HEK293 (cell line): ENCODE data around the gene ABCG1.

Experiments
- CTCF ChIA-PET: fragments of 350-600 bp; formaldehyde crosslinking; extraction: SDS; loops from one replicate; lab custom pipeline; 2021; ENCODE audit warnings: antibody characterized with exemption; lab: Yijun Ruan, JAX
- POLR2A ChIA-PET: fragments of 300-600 bp; formaldehyde crosslinking; extraction: SDS; loops from one replicate; lab custom pipeline; 2020; ENCODE audit warnings: antibody characterized with exemption, inconsistent platforms; lab: Yijun Ruan, JAX
- H3K27ac ChIP-seq: fragments of 200-500 bp; sonication (Bioruptor generic); 2 replicates; pipeline ENCODE4 v1.5.1; 2014; ENCODE audit warnings: low read depth, low read length, control low read depth, inconsistent platforms; ENCODE audit errors: extremely low read depth
- H3K36me3 ChIP-seq, 2 experiments: fragments of 200-500 bp in 1 of 2; sonication (Bioruptor generic) in 1 of 2; 1 replicate in 1 of 2; 2 replicates in 1 of 2; pipeline ENCODE4 v1.5.1; 2014 to 2017; ENCODE audit warnings: inconsistent platforms in 2 of 2, low read length in 2 of 2; ENCODE audit not compliant: control insufficient read depth in 2 of 2, insufficient read depth in 1 of 2
- H3K4me1 ChIP-seq: fragments of 200-500 bp; sonication (Bioruptor generic); 2 replicates; pipeline ENCODE4 v1.5.1; 2014; ENCODE audit warnings: mild to moderate bottlenecking, low read length, inconsistent platforms; ENCODE audit not compliant: control insufficient read depth, insufficient read depth
- H3K4me3 ChIP-seq: 2 replicates; pipeline ENCODE4 v1.5.1; 2011; ENCODE audit warnings: low read depth, mild to moderate bottlenecking, control low read depth, low read length, moderate library complexity
- H3K9me3 ChIP-seq: fragments of 200-500 bp; sonication (Bioruptor generic); 2 replicates; pipeline ENCODE4 v1.5.1; 2014; ENCODE audit warnings: low read depth, low read length, inconsistent platforms; ENCODE audit not compliant: control insufficient read depth, insufficient read depth
- GLIS2 ChIP-seq: fragments of 450-650 bp; formaldehyde crosslinking; IDR thresholded peaks from 2 replicates; pipeline ENCODE4 v1.5.1; 2016; ENCODE audit warnings: missing biosample characterization, missing genetic modification characterization
- INSM2 ChIP-seq: fragments of 450-650 bp; formaldehyde crosslinking; IDR thresholded peaks from 2 replicates; pipeline ENCODE4 v1.5.1; 2016; ENCODE audit warnings: missing biosample characterization, missing genetic modification characterization
- KLF7 ChIP-seq: fragments of 450-650 bp; formaldehyde crosslinking; IDR thresholded peaks from 2 replicates; pipeline ENCODE4 v1.5.1; 2016; ENCODE audit warnings: missing biosample characterization, missing genetic modification characterization, borderline replicate concordance
- PRDM1 ChIP-seq: fragments of 450-650 bp; formaldehyde crosslinking; IDR thresholded peaks from 2 replicates; pipeline ENCODE4; 2016; ENCODE audit warnings: missing biosample characterization, missing genetic modification characterization
- WT1 ChIP-seq: fragments of 450-650 bp; formaldehyde crosslinking; IDR thresholded peaks from 2 replicates; pipeline ENCODE4 v1.5.1; 2016; ENCODE audit warnings: missing biosample characterization, missing genetic modification characterization
- ZBTB48 ChIP-seq: fragments of 450-650 bp; formaldehyde crosslinking; IDR thresholded peaks from 2 replicates; pipeline ENCODE4 v1.5.1; 2016; ENCODE audit warnings: missing biosample characterization, missing genetic modification characterization
- ZBTB8A ChIP-seq: fragments of 450-650 bp; formaldehyde crosslinking; IDR thresholded peaks from 2 replicates; pipeline ENCODE4 v1.5.1; 2016; ENCODE audit warnings: missing biosample characterization, missing genetic modification characterization
- ZNF138 ChIP-seq: fragments of 450-650 bp; formaldehyde crosslinking; IDR thresholded peaks from 2 replicates; pipeline ENCODE4 v1.5.1; 2016; ENCODE audit warnings: missing biosample characterization, missing genetic modification characterization, borderline replicate concordance
- ZNF175 ChIP-seq: fragments of 450-650 bp; formaldehyde crosslinking; IDR thresholded peaks from 2 replicates; pipeline ENCODE4 v1.5.1; 2016; ENCODE audit warnings: missing biosample characterization, missing genetic modification characterization
- ZNF221 ChIP-seq: fragments of 450-650 bp; formaldehyde crosslinking; IDR thresholded peaks from 2 replicates; pipeline ENCODE4 v1.5.1; 2017; ENCODE audit warnings: missing biosample characterization, missing genetic modification characterization, borderline replicate concordance
- ZNF324 ChIP-seq: fragments of 450-650 bp; formaldehyde crosslinking; IDR thresholded peaks from 2 replicates; pipeline ENCODE4 v1.5.1; 2016; ENCODE audit warnings: missing biosample characterization, missing genetic modification characterization
- ZNF335 ChIP-seq: fragments of 450-650 bp; formaldehyde crosslinking; conservative IDR thresholded peaks from 2 replicates; pipeline ENCODE4 v1.5.1; 2016; ENCODE audit warnings: missing biosample characterization, missing genetic modification characterization
- ZNF521 ChIP-seq: fragments of 450-650 bp; formaldehyde crosslinking; IDR thresholded peaks from 2 replicates; pipeline ENCODE4 v1.5.1; 2017; ENCODE audit warnings: missing biosample characterization, mild to moderate bottlenecking, missing genetic modification characterization
- ZNF561 ChIP-seq: fragments of 450-650 bp; IDR thresholded peaks from 2 replicates; pipeline ENCODE4 v1.5.1; 2018; ENCODE audit warnings: missing biosample characterization, missing genetic modification characterization, borderline replicate concordance
- ZNF585B ChIP-seq: fragments of 450-650 bp; formaldehyde crosslinking; IDR thresholded peaks from 2 replicates; pipeline ENCODE4 v1.5.1; 2016; ENCODE audit warnings: missing biosample characterization, missing genetic modification characterization
- ZNF629 ChIP-seq: fragments of 450-650 bp; formaldehyde crosslinking; IDR thresholded peaks from 2 replicates; pipeline ENCODE4 v1.5.1; 2017; ENCODE audit warnings: missing biosample characterization, missing genetic modification characterization
- TF ChIP-seq, protein P1 (sequence below): fragments of 450-650 bp; formaldehyde crosslinking; IDR thresholded peaks from 2 replicates; pipeline ENCODE4 v1.5.1; 2016; ENCODE audit warnings: missing biosample characterization, missing genetic modification characterization
- TF ChIP-seq, protein P2 (sequence below): fragments of 450-650 bp; formaldehyde crosslinking; IDR thresholded peaks from 2 replicates; pipeline ENCODE4 v1.5.1; 2016; ENCODE audit warnings: missing biosample characterization, missing genetic modification characterization
- TF ChIP-seq, protein P3 (sequence below): fragments of 450-650 bp; formaldehyde crosslinking; IDR thresholded peaks from 2 replicates; pipeline ENCODE4 v1.5.1; 2016; ENCODE audit warnings: missing biosample characterization, missing genetic modification characterization
- TF ChIP-seq, protein P4 (sequence below): fragments of 450-650 bp; formaldehyde crosslinking; IDR thresholded peaks from 2 replicates; pipeline ENCODE4 v1.5.1; 2016; ENCODE audit warnings: missing biosample characterization, missing genetic modification characterization
- TF ChIP-seq, protein P5 (sequence below): fragments of 450-650 bp; IDR thresholded peaks from 2 replicates; pipeline ENCODE4 v1.5.1; 2018; ENCODE audit warnings: missing biosample characterization, mild to moderate bottlenecking, missing genetic modification characterization

Gene ABCG1

DNA sequence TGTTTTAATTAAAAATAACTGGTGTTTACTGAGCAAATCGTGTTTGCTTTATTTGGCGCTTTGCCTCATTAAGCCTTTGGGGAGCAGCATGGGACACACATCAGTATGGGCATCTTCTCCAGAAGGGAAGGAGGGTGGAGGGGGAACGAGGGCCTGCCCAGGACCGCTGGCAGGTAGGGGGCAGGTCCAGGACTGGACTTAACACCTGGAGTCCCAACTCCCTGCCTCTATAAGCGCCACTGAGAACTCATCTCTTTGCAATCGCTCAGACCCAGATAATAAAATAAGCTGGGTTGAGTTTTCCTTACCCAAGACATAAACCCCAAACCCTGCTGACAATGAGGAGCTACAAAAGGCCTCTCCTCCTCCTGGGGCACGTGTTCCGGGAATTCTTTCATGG lies 15.1 kb downstream of the ABCG1 start:
- no peak overlapping the region for H3K4me3 ChIP-seq
- peak overlapping the region; percentile 69; the same call in 1 of the 2 replicates for H3K27ac ChIP-seq
- H3K9me3 ChIP-seq: no peaks in the 10 kb centered on the region
- ChIA-PET CTCF (interaction anchor here (0.7 to 2.6 kb wide), 5 partner anchors 9 to 392 kb away, joined by 3 to 15 read pairs (median 3); no protein-coding TSS in a partner anchor), POLR2A (interaction anchor here (1.0 to 2.3 kb wide), 3 partner anchors 12 to 15 kb away, joined by 3 to 8 read pairs (median 3); partner anchors contain the start of gene ABCG1)
- peaks cover 22% of the 10 kb centered on the region for H3K4me1 ChIP-seq
- no peaks in the 10 kb centered on the region for H3K36me3 ChIP-seq
- TF ChIP-seq WT1 (tag by site-specific recombination): 0 out of 2 replicates have a peak, but pooled peaks have one; percentile 4
- no peak for TF ChIP-seq ZNF629 (tag by site-specific recombination)
- TF ChIP-seq, all 188 proteins: peak for 1

DNA sequence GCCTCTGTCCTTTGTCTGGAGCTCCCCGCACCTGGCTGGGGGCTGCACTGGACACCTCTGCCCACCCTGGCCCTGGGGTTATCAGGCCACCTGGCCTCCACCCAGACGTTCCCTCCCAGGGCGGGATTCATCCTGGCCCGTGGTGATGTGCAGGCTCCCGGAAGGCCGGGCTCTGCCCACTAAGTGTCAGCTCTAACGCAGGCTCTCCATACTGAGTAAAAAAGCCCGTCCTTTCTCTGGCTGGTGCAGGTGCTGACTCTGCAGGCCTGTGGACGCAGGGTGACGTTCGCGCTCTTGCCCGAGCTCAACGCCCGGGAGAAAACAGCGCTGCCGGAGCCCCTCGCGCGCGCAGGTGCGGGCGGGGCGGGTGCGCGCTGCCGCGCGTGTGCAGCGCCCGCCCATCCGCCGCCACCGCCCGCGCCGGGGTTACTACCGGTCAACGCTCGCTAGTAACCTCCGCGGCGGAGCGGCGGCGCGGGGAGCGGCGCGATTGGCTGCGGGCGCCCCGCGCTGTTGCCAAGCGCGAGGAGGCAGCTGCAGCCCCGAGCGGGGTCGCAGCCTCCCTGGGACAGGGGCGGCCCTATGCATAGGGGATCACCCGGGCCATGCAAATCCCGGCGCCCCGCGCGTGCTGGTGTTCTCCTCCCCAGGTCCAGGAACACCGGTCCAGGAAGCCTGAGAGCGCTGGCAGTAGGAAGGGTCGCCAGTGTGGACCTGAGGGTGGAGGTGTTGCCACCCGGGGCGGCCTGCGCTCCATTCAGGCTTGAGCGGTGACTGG lies 15.7 kb downstream of the ABCG1 start:
- no peaks in the 10 kb centered on the region for H3K9me3 ChIP-seq
- POLR2A ChIA-PET: interaction anchor here (1.0 to 2.3 kb wide), 3 partner anchors 11 to 15 kb away, joined by 3 to 8 read pairs (median 3); partner anchors contain the start of gene ABCG1
- peak overlapping the region; percentile 33 for H3K4me3 ChIP-seq
- peaks cover 22% of the 10 kb centered on the region for H3K4me1 ChIP-seq
- peak overlapping the region; percentile 69 for H3K27ac ChIP-seq
- CTCF ChIA-PET: interaction anchor here (0.7 to 2.6 kb wide), 5 partner anchors 10 to 391 kb away, joined by 3 to 15 read pairs (median 3); no protein-coding TSS in a partner anchor
- no peaks in the 10 kb centered on the region for H3K36me3 ChIP-seq
- TF ChIP-seq ZBTB48 (tag by site-specific recombination) (no peak), ZBTB8A (tag by site-specific recombination) (peak; percentile 45; the same call in 1 of the 2 replicates), ZNF335 (no peak), ZNF585B (tag by site-specific recombination) (0 out of 2 replicates have a peak, but pooled peaks have one; percentile 2), INSM2 (no peak), PRDM1 (tag by site-specific recombination) (no peak), ZNF561 (0 out of 2 replicates have a peak, but pooled peaks have one; percentile 24), GLIS2 (tag by site-specific recombination) (peak; percentile 51), KLF7 (tag by site-specific recombination) (peak; percentile 25; the same call in 1 of the 2 replicates), ZNF175 (tag by site-specific recombination) (no peak), ZNF324 (0 out of 2 replicates have a peak, but pooled peaks have one; percentile 20), ZNF138 (tag by site-specific recombination) (no peak), ZNF221 (no peak), ZNF521 (tag by site-specific recombination) (no peak)
- TF ChIP-seq, protein P1, sequence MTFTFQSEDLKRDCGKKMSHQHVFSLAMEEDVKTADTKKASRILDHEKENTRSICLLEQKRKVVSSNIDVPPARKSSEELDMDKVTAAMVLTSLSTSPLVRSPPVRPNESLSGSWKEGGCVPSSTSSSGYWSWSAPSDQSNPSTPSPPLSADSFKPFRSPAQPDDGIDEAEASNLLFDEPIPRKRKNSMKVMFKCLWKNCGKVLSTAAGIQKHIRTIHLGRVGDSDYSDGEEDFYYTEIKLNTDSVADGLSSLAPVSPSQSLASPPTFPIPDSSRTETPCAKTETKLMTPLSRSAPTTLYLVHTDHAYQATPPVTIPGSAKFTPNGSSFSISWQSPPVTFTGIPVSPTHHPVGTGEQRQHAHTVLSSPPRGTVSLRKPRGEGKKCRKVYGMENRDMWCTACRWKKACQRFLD (tag by site-specific recombination): no peak
- TF ChIP-seq, protein P2, sequence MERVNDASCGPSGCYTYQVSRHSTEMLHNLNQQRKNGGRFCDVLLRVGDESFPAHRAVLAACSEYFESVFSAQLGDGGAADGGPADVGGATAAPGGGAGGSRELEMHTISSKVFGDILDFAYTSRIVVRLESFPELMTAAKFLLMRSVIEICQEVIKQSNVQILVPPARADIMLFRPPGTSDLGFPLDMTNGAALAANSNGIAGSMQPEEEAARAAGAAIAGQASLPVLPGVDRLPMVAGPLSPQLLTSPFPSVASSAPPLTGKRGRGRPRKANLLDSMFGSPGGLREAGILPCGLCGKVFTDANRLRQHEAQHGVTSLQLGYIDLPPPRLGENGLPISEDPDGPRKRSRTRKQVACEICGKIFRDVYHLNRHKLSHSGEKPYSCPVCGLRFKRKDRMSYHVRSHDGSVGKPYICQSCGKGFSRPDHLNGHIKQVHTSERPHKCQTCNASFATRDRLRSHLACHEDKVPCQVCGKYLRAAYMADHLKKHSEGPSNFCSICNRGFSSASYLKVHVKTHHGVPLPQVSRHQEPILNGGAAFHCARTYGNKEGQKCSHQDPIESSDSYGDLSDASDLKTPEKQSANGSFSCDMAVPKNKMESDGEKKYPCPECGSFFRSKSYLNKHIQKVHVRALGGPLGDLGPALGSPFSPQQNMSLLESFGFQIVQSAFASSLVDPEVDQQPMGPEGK (tag by site-specific recombination): 0 out of 2 replicates have a peak, but pooled peaks have one; percentile 9
- TF ChIP-seq, protein P3, sequence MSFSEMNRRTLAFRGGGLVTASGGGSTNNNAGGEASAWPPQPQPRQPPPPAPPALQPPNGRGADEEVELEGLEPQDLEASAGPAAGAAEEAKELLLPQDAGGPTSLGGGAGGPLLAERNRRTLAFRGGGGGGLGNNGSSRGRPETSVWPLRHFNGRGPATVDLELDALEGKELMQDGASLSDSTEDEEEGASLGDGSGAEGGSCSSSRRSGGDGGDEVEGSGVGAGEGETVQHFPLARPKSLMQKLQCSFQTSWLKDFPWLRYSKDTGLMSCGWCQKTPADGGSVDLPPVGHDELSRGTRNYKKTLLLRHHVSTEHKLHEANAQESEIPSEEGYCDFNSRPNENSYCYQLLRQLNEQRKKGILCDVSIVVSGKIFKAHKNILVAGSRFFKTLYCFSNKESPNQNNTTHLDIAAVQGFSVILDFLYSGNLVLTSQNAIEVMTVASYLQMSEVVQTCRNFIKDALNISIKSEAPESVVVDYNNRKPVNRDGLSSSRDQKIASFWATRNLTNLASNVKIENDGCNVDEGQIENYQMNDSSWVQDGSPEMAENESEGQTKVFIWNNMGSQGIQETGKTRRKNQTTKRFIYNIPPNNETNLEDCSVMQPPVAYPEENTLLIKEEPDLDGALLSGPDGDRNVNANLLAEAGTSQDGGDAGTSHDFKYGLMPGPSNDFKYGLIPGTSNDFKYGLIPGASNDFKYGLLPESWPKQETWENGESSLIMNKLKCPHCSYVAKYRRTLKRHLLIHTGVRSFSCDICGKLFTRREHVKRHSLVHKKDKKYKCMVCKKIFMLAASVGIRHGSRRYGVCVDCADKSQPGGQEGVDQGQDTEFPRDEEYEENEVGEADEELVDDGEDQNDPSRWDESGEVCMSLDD: no peak
- TF ChIP-seq, protein P4, sequence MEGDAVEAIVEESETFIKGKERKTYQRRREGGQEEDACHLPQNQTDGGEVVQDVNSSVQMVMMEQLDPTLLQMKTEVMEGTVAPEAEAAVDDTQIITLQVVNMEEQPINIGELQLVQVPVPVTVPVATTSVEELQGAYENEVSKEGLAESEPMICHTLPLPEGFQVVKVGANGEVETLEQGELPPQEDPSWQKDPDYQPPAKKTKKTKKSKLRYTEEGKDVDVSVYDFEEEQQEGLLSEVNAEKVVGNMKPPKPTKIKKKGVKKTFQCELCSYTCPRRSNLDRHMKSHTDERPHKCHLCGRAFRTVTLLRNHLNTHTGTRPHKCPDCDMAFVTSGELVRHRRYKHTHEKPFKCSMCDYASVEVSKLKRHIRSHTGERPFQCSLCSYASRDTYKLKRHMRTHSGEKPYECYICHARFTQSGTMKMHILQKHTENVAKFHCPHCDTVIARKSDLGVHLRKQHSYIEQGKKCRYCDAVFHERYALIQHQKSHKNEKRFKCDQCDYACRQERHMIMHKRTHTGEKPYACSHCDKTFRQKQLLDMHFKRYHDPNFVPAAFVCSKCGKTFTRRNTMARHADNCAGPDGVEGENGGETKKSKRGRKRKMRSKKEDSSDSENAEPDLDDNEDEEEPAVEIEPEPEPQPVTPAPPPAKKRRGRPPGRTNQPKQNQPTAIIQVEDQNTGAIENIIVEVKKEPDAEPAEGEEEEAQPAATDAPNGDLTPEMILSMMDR (tag by site-specific recombination): no peak
- TF ChIP-seq, protein P5, sequence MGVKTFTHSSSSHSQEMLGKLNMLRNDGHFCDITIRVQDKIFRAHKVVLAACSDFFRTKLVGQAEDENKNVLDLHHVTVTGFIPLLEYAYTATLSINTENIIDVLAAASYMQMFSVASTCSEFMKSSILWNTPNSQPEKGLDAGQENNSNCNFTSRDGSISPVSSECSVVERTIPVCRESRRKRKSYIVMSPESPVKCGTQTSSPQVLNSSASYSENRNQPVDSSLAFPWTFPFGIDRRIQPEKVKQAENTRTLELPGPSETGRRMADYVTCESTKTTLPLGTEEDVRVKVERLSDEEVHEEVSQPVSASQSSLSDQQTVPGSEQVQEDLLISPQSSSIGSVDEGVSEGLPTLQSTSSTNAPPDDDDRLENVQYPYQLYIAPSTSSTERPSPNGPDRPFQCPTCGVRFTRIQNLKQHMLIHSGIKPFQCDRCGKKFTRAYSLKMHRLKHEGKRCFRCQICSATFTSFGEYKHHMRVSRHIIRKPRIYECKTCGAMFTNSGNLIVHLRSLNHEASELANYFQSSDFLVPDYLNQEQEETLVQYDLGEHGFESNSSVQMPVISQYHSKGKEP: 0 out of 2 replicates have a peak, but pooled peaks have one; percentile 19
